SK-N-SH treated with all-trans-retinoic acid at 6 μM for 48 hours (cell line): Measurements from ENCODE around the gene NUP133.
A peak's percentile ranks its signal among the peaks of the same experiment; 100 is the strongest.

Experiments
- ATAC-seq: fragments of 200-7000 bp; cut with Tn5 transposase; 3 replicates; pipeline ENCODE4 v1.9.1; 2020; ENCODE audit warnings: mild to moderate bottlenecking, moderate library complexity
- ARNTL ChIP-seq: fragments of 450-650 bp; formaldehyde crosslinking; IDR thresholded peaks from 2 replicates; pipeline ENCODE4 v1.5.0; 2020; ENCODE audit warnings: low read depth, mild to moderate bottlenecking, moderate library complexity, borderline replicate concordance
- BACH2 ChIP-seq: fragments of 250-450 bp; sonication (Bioruptor Pico); IDR thresholded peaks from 2 replicates; pipeline ENCODE4 v1.9.0; 2021; ENCODE audit warnings: mild to moderate bottlenecking, borderline replicate concordance
- CREB5 ChIP-seq: fragments of 250-450 bp; sonication (Bioruptor Pico); IDR thresholded peaks from 2 replicates; pipeline ENCODE4 v1.5.1; 2020; ENCODE audit warnings: low read depth, mild to moderate bottlenecking, moderate library complexity
- CSDC2 ChIP-seq: fragments of 250-450 bp; sonication (Bioruptor Pico); IDR thresholded peaks from 2 replicates; pipeline ENCODE4 v1.5.0; 2020; ENCODE audit warnings: mild to moderate bottlenecking, moderate library complexity
- ESRRG ChIP-seq: fragments of 250-450 bp; sonication (Bioruptor Pico); IDR thresholded peaks from 2 replicates; pipeline ENCODE4 v1.6.1; 2021; ENCODE audit warnings: mild to moderate bottlenecking
- ISL1 ChIP-seq: fragments of 250-450 bp; sonication (Bioruptor Pico); IDR thresholded peaks from 2 replicates; pipeline ENCODE4 v2.1.2; 2022; ENCODE audit warnings: mild to moderate bottlenecking, moderate library complexity
- OSR1 ChIP-seq: fragments of 250-450 bp; sonication (Bioruptor Pico); IDR thresholded peaks from 2 replicates; pipeline ENCODE4 v1.8.0; 2022; ENCODE audit warnings: moderate library complexity, mild to moderate bottlenecking, inconsistent platforms
- PATZ1 ChIP-seq: fragments of 250-450 bp; sonication (Bioruptor Pico); IDR thresholded peaks from 2 replicates; pipeline ENCODE4 v1.8.0; 2020; ENCODE audit warnings: mild to moderate bottlenecking, moderate library complexity, borderline replicate concordance
- POU6F1 ChIP-seq: fragments of 250-450 bp; sonication (Bioruptor Pico); IDR thresholded peaks from 2 replicates; pipeline ENCODE4 v1.8.0; 2021; ENCODE audit warnings: low read depth, mild to moderate bottlenecking, moderate library complexity, borderline replicate concordance
- PPARA ChIP-seq: fragments of 250-450 bp; sonication (Bioruptor Pico); IDR thresholded peaks from 2 replicates; pipeline ENCODE4 v1.5.0; 2020; ENCODE audit warnings: mild to moderate bottlenecking, borderline replicate concordance
- RARB ChIP-seq: fragments of 250-450 bp; sonication (Bioruptor Pico); IDR thresholded peaks from 2 replicates; pipeline ENCODE4 v1.8.0; 2021; ENCODE audit warnings: mild to moderate bottlenecking, moderate library complexity
- SNAI2 ChIP-seq: fragments of 250-450 bp; sonication (Bioruptor Pico); IDR thresholded peaks from 2 replicates; pipeline ENCODE4 v1.5.0; 2020; ENCODE audit warnings: mild to moderate bottlenecking, moderate library complexity
- TCF4 ChIP-seq: fragments of 250-450 bp; sonication (Bioruptor Pico); IDR thresholded peaks from 2 replicates; pipeline ENCODE4 v1.8.0; 2021; ENCODE audit warnings: mild to moderate bottlenecking, moderate library complexity, borderline replicate concordance
- TOX ChIP-seq: fragments of 250-450 bp; sonication (Bioruptor Pico); IDR thresholded peaks from 2 replicates; pipeline ENCODE4 v1.8.0; 2021; ENCODE audit warnings: mild to moderate bottlenecking, moderate library complexity, borderline replicate concordance
- ZC3H10 ChIP-seq: fragments of 250-450 bp; sonication (Bioruptor Pico); IDR thresholded peaks from 2 replicates; pipeline ENCODE4 v1.5.1; 2021; ENCODE audit warnings: mild to moderate bottlenecking, moderate library complexity
- ZFP3 ChIP-seq: fragments of 250-450 bp; sonication (Bioruptor Pico); IDR thresholded peaks from 2 replicates; pipeline ENCODE4 v1.5.0; 2020; ENCODE audit warnings: mild to moderate bottlenecking, moderate library complexity
- ZFP30 ChIP-seq: fragments of 450-650 bp; formaldehyde crosslinking; IDR thresholded peaks from 2 replicates; pipeline ENCODE4 v1.5.0; 2022; ENCODE audit warnings: mild to moderate bottlenecking, moderate library complexity
- ZNF565 ChIP-seq: fragments of 450-650 bp; formaldehyde crosslinking; conservative IDR thresholded peaks from 2 replicates; pipeline ENCODE4 v1.5.0; 2020; ENCODE audit warnings: low read depth, mild to moderate bottlenecking, moderate library complexity
- TF ChIP-seq, protein P1 (sequence below): fragments of 250-450 bp; sonication (Bioruptor Pico); IDR thresholded peaks from 2 replicates; pipeline ENCODE4 v1.5.1; 2021; ENCODE audit warnings: mild to moderate bottlenecking, moderate library complexity
- TF ChIP-seq, protein P2 (sequence below): fragments of 250-450 bp; sonication (Bioruptor Pico); IDR thresholded peaks from 2 replicates; pipeline ENCODE4 v1.5.0; 2020; ENCODE audit warnings: mild to moderate bottlenecking, moderate library complexity

Gene NUP133

GRCh38 chr1:229410692-229411433, 97.3 kb downstream of the NUP133 start:
- no peak for TF ChIP-seq ZFP30 (CRISPR knock-in tag)
- TF ChIP-seq PPARA (CRISPR knock-in tag) = no peak
- no peak for TF ChIP-seq ISL1
- no peak for TF ChIP-seq OSR1 (CRISPR knock-in tag)
- TF ChIP-seq, protein P1, sequence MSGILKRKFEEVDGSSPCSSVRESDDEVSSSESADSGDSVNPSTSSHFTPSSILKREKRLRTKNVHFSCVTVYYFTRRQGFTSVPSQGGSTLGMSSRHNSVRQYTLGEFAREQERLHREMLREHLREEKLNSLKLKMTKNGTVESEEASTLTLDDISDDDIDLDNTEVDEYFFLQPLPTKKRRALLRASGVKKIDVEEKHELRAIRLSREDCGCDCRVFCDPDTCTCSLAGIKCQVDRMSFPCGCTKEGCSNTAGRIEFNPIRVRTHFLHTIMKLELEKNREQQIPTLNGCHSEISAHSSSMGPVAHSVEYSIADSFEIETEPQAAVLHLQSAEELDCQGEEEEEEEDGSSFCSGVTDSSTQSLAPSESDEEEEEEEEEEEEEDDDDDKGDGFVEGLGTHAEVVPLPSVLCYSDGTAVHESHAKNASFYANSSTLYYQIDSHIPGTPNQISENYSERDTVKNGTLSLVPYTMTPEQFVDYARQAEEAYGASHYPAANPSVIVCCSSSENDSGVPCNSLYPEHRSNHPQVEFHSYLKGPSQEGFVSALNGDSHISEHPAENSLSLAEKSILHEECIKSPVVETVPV = no peak
- no peak for TF ChIP-seq BACH2
- no peak for TF ChIP-seq TCF4
- no peak for TF ChIP-seq CREB5 (CRISPR knock-in tag)
- no peak for TF ChIP-seq RARB
- no peak for TF ChIP-seq ESRRG (CRISPR knock-in tag)
- TF ChIP-seq ZC3H10 (CRISPR knock-in tag) = no peak
- no peak for TF ChIP-seq CSDC2 (CRISPR knock-in tag)
- no peak for TF ChIP-seq ARNTL (CRISPR knock-in tag)
- no peak for TF ChIP-seq ZFP3
- no peak for TF ChIP-seq POU6F1 (CRISPR knock-in tag)
- no peak for TF ChIP-seq PATZ1 (CRISPR knock-in tag)
- TF ChIP-seq, protein P2, sequence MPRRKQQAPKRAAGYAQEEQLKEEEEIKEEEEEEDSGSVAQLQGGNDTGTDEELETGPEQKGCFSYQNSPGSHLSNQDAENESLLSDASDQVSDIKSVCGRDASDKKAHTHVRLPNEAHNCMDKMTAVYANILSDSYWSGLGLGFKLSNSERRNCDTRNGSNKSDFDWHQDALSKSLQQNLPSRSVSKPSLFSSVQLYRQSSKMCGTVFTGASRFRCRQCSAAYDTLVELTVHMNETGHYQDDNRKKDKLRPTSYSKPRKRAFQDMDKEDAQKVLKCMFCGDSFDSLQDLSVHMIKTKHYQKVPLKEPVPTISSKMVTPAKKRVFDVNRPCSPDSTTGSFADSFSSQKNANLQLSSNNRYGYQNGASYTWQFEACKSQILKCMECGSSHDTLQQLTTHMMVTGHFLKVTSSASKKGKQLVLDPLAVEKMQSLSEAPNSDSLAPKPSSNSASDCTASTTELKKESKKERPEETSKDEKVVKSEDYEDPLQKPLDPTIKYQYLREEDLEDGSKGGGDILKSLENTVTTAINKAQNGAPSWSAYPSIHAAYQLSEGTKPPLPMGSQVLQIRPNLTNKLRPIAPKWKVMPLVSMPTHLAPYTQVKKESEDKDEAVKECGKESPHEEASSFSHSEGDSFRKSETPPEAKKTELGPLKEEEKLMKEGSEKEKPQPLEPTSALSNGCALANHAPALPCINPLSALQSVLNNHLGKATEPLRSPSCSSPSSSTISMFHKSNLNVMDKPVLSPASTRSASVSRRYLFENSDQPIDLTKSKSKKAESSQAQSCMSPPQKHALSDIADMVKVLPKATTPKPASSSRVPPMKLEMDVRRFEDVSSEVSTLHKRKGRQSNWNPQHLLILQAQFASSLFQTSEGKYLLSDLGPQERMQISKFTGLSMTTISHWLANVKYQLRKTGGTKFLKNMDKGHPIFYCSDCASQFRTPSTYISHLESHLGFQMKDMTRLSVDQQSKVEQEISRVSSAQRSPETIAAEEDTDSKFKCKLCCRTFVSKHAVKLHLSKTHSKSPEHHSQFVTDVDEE (CRISPR knock-in tag) = no peak
- no peak for TF ChIP-seq SNAI2 (CRISPR knock-in tag)
- TF ChIP-seq ZNF565 (CRISPR knock-in tag) = no peak
- TF ChIP-seq TOX (CRISPR knock-in tag) = no peak

GRCh38 chr1:229410370-229410691, 97.8 kb downstream of the NUP133 start:
- peak; percentile 1; the same call in 1 of the 3 replicates for ATAC-seq
- TF ChIP-seq CREB5 (CRISPR knock-in tag) = no peak

More at GRCh38 chr1:229410692-229411433, 97.3 kb downstream of the NUP133 start:
- peak; percentile 96 for ATAC-seq
